Mesenchymal stem cell (in vitro differentiated cells and primary cell): ENCODE data around the gene DAZL.

Experiments used
- DNase-seq: peaks from one replicate; pipeline ENCODE4 v3.0.0-alpha.2; 2013
- H2AFZ ChIP-seq: one replicate; pipeline ENCODE4 v1.6.1; 2013; ENCODE audit warnings: low read depth, mild to moderate bottlenecking, control low read depth, inconsistent platforms, low read length, moderate library complexity
- H2AK5ac ChIP-seq: 2 replicates; pipeline ENCODE4 v1.6.1; 2013; ENCODE audit warnings: low read length, moderate library complexity, mild to moderate bottlenecking, inconsistent platforms; ENCODE audit not compliant: severe bottlenecking
- H2BK120ac ChIP-seq: one replicate; pipeline ENCODE4 v1.6.1; 2013; ENCODE audit warnings: low read depth, mild to moderate bottlenecking, inconsistent platforms, low read length, moderate library complexity
- H2BK12ac ChIP-seq, 2 experiments: one replicate each; pipeline ENCODE4 v1.6.1; 2013; ENCODE audit warnings: inconsistent platforms in 2 of 2, low read length in 2 of 2, mild to moderate bottlenecking in 2 of 2, moderate library complexity in 2 of 2, control low read depth in 1 of 2
- H2BK15ac ChIP-seq: one replicate; pipeline ENCODE4 v1.6.1; 2013; ENCODE audit warnings: mild to moderate bottlenecking, low read depth, inconsistent platforms; ENCODE audit not compliant: poor library complexity, severe bottlenecking
- H2BK5ac ChIP-seq: 2 replicates; pipeline ENCODE4 v1.6.1; 2013; ENCODE audit warnings: low read depth, mild to moderate bottlenecking, low read length, control low read depth, inconsistent platforms; ENCODE audit not compliant: poor library complexity, severe bottlenecking
- H3K14ac ChIP-seq, 2 experiments: one replicate each; pipeline ENCODE4 v1.6.1; 2013; ENCODE audit warnings: inconsistent platforms in 2 of 2, low read length in 2 of 2, control low read depth in 1 of 2, mild to moderate bottlenecking in 1 of 2, moderate library complexity in 1 of 2
- H3K18ac ChIP-seq, 2 experiments: one replicate each; pipeline ENCODE4 v1.6.1; 2013; ENCODE audit warnings: inconsistent platforms in 2 of 2, low read length in 2 of 2, control low read depth in 1 of 2, low read depth in 1 of 2, mild to moderate bottlenecking in 1 of 2
- H3K23ac ChIP-seq, 2 experiments: one replicate each; pipeline ENCODE4 v1.6.1; 2013; ENCODE audit warnings: inconsistent platforms in 2 of 2, low read length in 2 of 2, mild to moderate bottlenecking in 2 of 2, moderate library complexity in 2 of 2, control low read depth in 1 of 2
- H3K27ac ChIP-seq: 2 replicates; pipeline ENCODE4 v1.5.1; 2013; ENCODE audit warnings: mild to moderate bottlenecking, moderate library complexity, low read length, control low read depth, inconsistent platforms; ENCODE audit not compliant: poor library complexity, severe bottlenecking
- H3K27me3 ChIP-seq, 2 experiments: 2 replicates each; pipeline versions ENCODE4 v1.6.1 to v1.7.0; 2013; ENCODE audit warnings: low read length in 2 of 2, mild to moderate bottlenecking in 2 of 2, moderate library complexity in 2 of 2, control low read depth in 1 of 2, inconsistent platforms in 1 of 2; ENCODE audit not compliant: control insufficient read depth in 1 of 2, insufficient read depth in 1 of 2
- H3K36me3 ChIP-seq, 2 experiments: 2 replicates each; pipeline versions ENCODE4 v1.6.1 to v1.7.0; 2013; ENCODE audit warnings: low read length in 2 of 2, control low read depth in 1 of 2, inconsistent platforms in 1 of 2, low read depth in 1 of 2, mild to moderate bottlenecking in 1 of 2; ENCODE audit not compliant: insufficient read depth in 2 of 2, control insufficient read depth in 1 of 2
- H3K4ac ChIP-seq, 2 experiments: one replicate each; pipeline ENCODE4 v1.6.1; 2013; ENCODE audit warnings: inconsistent platforms in 2 of 2, low read length in 2 of 2, mild to moderate bottlenecking in 2 of 2, moderate library complexity in 2 of 2, control low read depth in 1 of 2, low read depth in 1 of 2
- H3K4me1 ChIP-seq: 2 replicates; pipeline ENCODE4 v1.6.1; 2013; ENCODE audit warnings: low read depth, low read length, control low read depth; ENCODE audit not compliant: control insufficient read depth, insufficient read depth
- H3K4me2 ChIP-seq: 2 replicates; pipeline ENCODE4 v1.6.1; 2013; ENCODE audit warnings: low read length, mild to moderate bottlenecking, inconsistent platforms; ENCODE audit not compliant: poor library complexity, severe bottlenecking
- H3K4me3 ChIP-seq, 2 experiments: 2 replicates each; pipeline versions ENCODE4 v1.5.1 to v1.7.0; 2013; ENCODE audit warnings: low read length in 2 of 2, mild to moderate bottlenecking in 2 of 2, control low read depth in 1 of 2, low read depth in 1 of 2; ENCODE audit not compliant: insufficient read depth in 1 of 2
- H3K79me1 ChIP-seq: replicated peaks from 2 replicates; pipeline ENCODE4 v1.6.1; 2013; ENCODE audit warnings: mild to moderate bottlenecking, control low read depth, low read length, inconsistent platforms; ENCODE audit not compliant: poor library complexity, severe bottlenecking
- H3K9ac ChIP-seq: 2 replicates; pipeline ENCODE4 v1.7.0; 2013; ENCODE audit warnings: mild to moderate bottlenecking, low read length, moderate library complexity
- H3K9me3 ChIP-seq: 2 replicates; pipeline ENCODE4 v1.7.0; 2013; ENCODE audit warnings: mild to moderate bottlenecking, low read length; ENCODE audit not compliant: control insufficient read depth
- H4K8ac ChIP-seq: one replicate; pipeline ENCODE4 v1.6.1; 2013; ENCODE audit warnings: inconsistent platforms, mild to moderate bottlenecking, low read length, moderate library complexity
- H4K91ac ChIP-seq: one replicate; pipeline ENCODE4 v1.6.1; 2013; ENCODE audit warnings: mild to moderate bottlenecking, low read length, inconsistent platforms
- WGBS: methylation state at CpG from one replicate; pipeline ENCODE4 v1.1.7; 2013; ENCODE audit warnings: mixed read lengths; 5-methylcytosine and 5-hydroxymethylcytosine counted together

The DAZL gene

GRCh38 chr3:16604433-16604832 lies 790 bp downstream of the DAZL start:
- Histone ChIP-seq H3K14ac (no peak overlapping the region), H2BK15ac (no peak overlapping the region), H3K36me3 (no peaks in the 10 kb centered on the region), H3K79me1 (no peaks in the 10 kb centered on the region), H2AFZ (no peak overlapping the region), H3K9ac (no peak overlapping the region), H3K18ac (no peak overlapping the region), H2BK5ac (no peak overlapping the region), H2AK5ac (no peak overlapping the region), H3K4ac (no peak overlapping the region), H3K27ac (no peak overlapping the region), H3K4me2 (no peak overlapping the region), H3K27me3 (no peaks in the 10 kb centered on the region), H3K4me3 (no peak overlapping the region), H3K4me1 (no peaks in the 10 kb centered on the region), H2BK12ac (no peak overlapping the region), H3K23ac (no peak overlapping the region), H4K8ac (no peak overlapping the region), H4K91ac (no peak overlapping the region), H3K9me3 (no peaks in the 10 kb centered on the region), H2BK120ac (no peak overlapping the region)
- DNase-seq = no peak
- WGBS = 96% methylated on average over 28 of the region's 33 CpGs

GRCh38 chr3:16601537-16602005 lies 3.7 kb downstream of the DAZL start:
- Histone ChIP-seq H2BK15ac (no peak overlapping the region), H2AK5ac (no peak overlapping the region), H3K4me2 (no peak overlapping the region), H3K18ac (no peak overlapping the region), H3K36me3 (no peaks in the 10 kb centered on the region), H3K14ac (no peak overlapping the region), H3K79me1 (no peaks in the 10 kb centered on the region), H3K9ac (peak overlapping the region; percentile 17), H4K91ac (no peak overlapping the region), H3K4me3 (no peak overlapping the region), H2BK120ac (no peak overlapping the region), H4K8ac (no peak overlapping the region), H3K9me3 (no peaks in the 10 kb centered on the region), H2AFZ (no peak overlapping the region), H3K4me1 (no peaks in the 10 kb centered on the region), H3K27ac (no peak overlapping the region), H3K4ac (no peak overlapping the region), H2BK12ac (no peak overlapping the region), H2BK5ac (no peak overlapping the region), H3K23ac (no peak overlapping the region), H3K27me3 (no peaks in the 10 kb centered on the region)
- DNase-seq = no peak
- no CpG with 5 or more reads among the region's 3 CpGs for WGBS

DNA sequence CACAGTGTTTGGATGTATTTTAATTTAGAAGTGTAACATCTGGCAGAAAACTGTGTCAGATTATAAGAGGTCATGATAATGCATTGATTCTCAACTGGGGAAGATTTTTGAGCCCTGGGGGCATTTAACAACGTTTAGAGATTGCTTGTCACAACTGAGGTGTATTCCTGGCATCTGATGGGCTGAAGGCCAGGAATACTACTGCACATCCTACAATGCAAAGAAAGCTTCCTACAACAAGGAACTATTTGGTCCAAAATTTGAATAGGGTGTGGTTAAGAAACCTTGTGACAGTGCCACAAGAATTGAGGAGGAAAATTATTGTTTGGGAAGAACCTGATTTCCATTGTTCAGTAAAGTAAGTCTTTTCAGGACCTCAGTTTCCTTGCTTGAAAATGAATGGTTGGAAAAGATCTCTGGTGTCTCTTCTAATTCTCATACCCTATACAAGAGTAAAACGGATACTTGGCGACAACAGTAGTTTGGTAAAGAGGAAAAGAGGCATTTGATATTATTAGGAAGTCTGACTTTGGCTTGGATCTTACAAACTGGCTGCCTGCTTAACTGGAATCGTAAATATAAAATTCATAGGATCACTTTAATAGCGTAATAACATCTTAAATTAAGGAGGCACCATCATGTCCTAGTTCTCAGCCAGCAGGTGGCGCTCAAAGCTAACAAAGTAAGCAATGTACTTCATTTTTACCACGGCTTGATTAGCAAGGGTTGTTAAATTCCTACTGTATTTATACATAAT lies 4.3 kb downstream of the DAZL start:
- Histone ChIP-seq H4K8ac (no peak overlapping the region), H4K91ac (no peak overlapping the region), H3K4me3 (no peak overlapping the region), H2BK15ac (no peak overlapping the region), H2AK5ac (no peak overlapping the region), H3K36me3 (no peaks in the 10 kb centered on the region), H2BK12ac (no peak overlapping the region), H3K79me1 (no peaks in the 10 kb centered on the region), H3K18ac (no peak overlapping the region), H3K27ac (no peak overlapping the region), H2BK120ac (no peak overlapping the region), H3K4me2 (no peak overlapping the region), H2AFZ (no peak overlapping the region), H3K27me3 (no peaks in the 10 kb centered on the region), H3K4ac (no peak overlapping the region), H3K9ac (peak overlapping the region; percentile 43), H3K14ac (no peak overlapping the region), H2BK5ac (no peak overlapping the region), H3K9me3 (no peaks in the 10 kb centered on the region), H3K23ac (no peak overlapping the region), H3K4me1 (no peaks in the 10 kb centered on the region)
- WGBS = 37% methylated on average over 2 of the region's 7 CpGs
- DNase-seq = peak; percentile 73

DNA sequence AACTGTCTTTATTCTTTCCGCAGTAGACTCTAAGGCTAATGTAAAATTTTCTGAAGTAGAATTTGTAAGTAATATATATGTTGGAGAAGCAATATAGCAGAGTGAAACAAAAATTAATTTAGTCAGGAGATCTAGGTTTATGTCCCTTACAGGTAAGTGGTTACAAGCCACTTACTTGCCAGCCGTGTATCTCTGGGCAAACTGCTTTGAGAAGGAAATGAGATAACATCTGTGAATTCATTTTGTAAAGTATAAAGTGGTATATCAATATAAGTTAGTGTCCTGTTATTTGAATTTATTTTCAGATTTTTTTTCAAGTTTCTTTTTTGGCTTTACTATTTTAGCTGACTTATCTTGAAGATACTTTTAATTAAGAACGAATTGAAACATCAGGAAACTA lies 5.5 kb downstream of the DAZL start:
- H3K36me3 ChIP-seq = no peaks in the 10 kb centered on the region
- no peak overlapping the region for H3K27ac ChIP-seq
- no peaks in the 10 kb centered on the region for H3K27me3 ChIP-seq
- H2AFZ ChIP-seq = no peak overlapping the region
- H2AK5ac ChIP-seq = no peak overlapping the region
- no peak overlapping the region for H3K14ac ChIP-seq
- no peaks in the 10 kb centered on the region for H3K79me1 ChIP-seq
- no peak overlapping the region for H2BK5ac ChIP-seq
- no peak overlapping the region for H3K18ac ChIP-seq
- no peak overlapping the region for H3K23ac ChIP-seq
- 84% methylated on average over 2 of the region's 3 CpGs for WGBS
- no peak overlapping the region for H2BK12ac ChIP-seq
- no peak overlapping the region for H3K4me2 ChIP-seq
- no peak overlapping the region for H3K4ac ChIP-seq
- H2BK120ac ChIP-seq = no peak overlapping the region
- H4K8ac ChIP-seq = no peak overlapping the region
- no peaks in the 10 kb centered on the region for H3K9me3 ChIP-seq
- H3K4me1 ChIP-seq = no peaks in the 10 kb centered on the region
- H3K4me3 ChIP-seq = no peak overlapping the region
- no peak overlapping the region for H4K91ac ChIP-seq
- DNase-seq = no peak
- no peak overlapping the region for H2BK15ac ChIP-seq
- H3K9ac ChIP-seq = no peak overlapping the region
